GM18499 (cell line): ENCODE measurements around the gene PF4V1.

Experiments used
- ATAC-seq: cut with Tn5 transposase; IDR thresholded peaks from one replicate; pipeline ENCODE4 v1.9.1; 2021; ENCODE audit warnings: moderate number of reproducible peaks; ENCODE audit not compliant: insufficient read depth, unreplicated experiment

The PF4V1 gene

GRCh38 chr4:73844345-73844744 lies 8.8 kb upstream of the PF4V1 start:
- ATAC-seq, result no peak

- ATAC-seq, result no peak
Observed at GRCh38 chr4:73844806-73845205, 8.3 kb upstream of the PF4V1 start.

GRCh38 chr4:73847526-73848182 lies 5.4 kb upstream of the PF4V1 start:
- ATAC-seq, result no peak

DNA sequence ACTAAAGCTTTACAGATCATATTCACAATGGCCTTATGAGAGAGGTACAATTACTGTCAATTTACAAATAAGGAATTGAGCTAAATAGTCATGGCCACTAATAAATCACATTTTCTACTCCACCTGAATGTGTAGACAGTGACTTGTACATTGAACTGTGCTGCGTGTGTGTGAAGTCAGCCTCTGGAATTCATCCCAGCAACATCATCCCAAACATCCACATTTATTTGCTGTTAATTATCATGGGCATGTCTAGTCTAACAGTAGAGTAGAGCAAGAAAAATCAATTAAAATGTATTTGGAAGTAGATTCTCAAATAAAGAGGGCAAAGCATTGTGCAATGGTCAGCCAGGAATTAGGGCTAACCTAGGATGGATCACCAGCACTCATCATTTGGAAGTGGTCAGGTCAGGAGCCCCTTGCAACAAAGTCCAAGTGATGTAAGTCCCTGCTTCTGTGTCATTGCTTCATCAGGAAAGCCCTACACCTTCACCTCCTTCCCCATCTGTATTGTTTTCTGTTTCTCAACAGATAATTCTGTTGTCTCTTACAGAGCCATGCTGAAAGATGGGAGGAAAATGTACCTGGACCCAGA lies 4.8 kb upstream of the PF4V1 start:
- no peak for ATAC-seq

DNA sequence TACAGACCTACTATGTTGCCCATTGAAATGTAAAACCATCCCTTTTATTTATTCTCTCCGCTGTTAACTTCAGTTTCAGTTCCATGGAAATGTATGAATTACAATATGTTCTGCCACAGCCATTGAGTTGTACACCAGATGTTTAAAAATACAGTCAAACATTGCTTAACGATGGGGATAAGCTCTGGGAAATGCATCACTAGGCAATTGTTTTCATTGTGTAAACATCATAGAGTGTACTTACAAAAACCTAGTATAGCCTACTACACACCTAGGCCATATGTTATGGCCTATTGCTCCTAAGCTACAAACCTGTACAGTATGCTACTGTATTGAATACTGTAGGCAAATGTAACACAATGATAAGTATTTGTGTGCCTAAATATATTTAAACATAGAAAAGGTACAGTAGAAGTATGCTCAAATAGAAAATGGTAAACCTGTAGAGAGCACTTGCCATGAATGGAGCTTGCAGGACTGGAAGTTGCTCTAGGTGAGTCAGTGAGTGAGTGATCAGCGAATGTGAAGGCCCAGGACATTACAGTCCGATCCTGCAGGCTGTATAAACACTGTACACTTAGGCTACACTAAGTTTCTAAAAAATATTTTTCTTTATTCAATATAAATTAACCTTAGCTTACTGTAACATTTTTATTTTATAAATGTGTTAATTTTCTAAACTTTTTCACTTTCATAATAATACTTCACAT lies 2.7 kb upstream of the PF4V1 start:
- ATAC-seq, result no peak

DNA sequence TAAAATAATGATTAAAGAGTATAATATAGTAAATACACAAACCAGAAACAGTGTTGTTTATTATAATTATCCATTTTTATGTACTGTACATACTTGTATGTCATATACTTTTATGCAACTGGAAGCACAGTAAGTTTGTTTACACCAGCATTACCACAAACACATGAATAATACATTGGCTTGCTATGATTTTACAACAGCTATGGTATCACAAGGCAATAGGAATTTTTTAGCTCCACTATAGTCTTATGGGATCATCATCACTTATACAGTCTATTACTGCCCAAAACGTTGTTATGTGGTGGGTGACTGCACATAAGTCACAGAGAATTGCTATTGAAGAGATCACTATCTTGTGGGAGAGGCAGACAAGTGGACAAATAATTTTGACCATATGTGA lies 1.8 kb upstream of the PF4V1 start:
- ATAC-seq, result no peak

DNA sequence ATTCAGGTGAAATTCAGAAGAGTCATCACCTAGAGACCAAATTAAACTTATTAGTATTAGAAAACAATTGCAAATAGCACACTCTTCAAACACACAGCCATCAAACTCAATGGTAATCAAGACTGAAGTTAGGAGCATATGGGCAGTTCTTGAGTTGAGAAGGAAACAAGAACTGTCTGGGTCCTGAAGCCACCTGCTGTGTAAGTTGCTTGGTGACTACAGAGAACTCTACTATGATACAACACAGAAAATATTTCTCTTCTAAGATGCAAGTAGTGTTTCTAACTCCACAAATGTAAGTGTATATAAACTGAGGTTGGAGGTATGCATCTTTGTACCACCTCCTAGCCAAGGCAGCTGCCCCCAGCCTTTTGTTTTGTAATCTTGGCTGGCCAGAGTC lies 325 bp upstream of the PF4V1 start:
- no peak for ATAC-seq

- ATAC-seq, result no peak
Observed at GRCh38 chr4:73853718-73854473, 800 bp downstream of the PF4V1 start.

DNA sequence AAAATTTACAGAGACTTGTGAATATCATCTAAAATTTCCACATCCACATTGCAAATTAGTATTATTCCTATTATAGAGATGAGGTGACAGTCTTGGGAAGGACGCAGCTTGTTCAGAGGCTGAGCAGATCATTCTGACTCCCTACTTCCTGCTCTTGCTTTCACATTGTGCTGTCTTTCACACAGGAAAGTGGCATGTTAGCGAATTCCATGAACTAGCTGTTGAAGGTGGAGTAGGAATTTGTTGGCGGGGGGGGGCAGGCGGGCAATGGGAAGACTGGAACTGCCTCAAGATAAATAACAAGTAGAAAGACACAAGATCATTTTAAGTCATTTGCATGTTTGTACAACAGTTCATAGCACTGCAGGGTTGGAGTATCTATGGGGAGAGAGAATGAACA lies 2.3 kb downstream of the PF4V1 start:
- no peak for ATAC-seq

DNA sequence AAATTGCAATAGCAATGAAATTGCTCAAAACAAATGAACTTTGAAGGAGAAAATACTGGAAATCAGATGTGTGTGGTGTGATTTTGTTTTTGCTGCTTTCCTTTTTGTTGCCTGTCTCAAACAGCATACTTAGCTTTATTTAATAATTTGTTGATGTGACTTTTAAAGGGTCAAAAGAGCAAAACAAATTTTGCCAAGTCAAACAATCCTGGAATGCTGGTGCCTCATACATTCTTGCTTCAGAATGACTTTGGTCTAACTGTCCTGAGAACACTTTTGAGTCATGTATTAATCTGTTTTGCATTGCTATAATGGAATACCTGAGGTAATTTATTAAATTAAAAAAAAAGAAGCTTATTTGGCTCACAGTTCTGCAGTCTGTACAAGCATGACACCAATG lies 3.4 kb downstream of the PF4V1 start:
- ATAC-seq, result no peak

- ATAC-seq, result no peak
Observed at GRCh38 chr4:73859614-73860088, 6.6 kb downstream of the PF4V1 start.

DNA sequence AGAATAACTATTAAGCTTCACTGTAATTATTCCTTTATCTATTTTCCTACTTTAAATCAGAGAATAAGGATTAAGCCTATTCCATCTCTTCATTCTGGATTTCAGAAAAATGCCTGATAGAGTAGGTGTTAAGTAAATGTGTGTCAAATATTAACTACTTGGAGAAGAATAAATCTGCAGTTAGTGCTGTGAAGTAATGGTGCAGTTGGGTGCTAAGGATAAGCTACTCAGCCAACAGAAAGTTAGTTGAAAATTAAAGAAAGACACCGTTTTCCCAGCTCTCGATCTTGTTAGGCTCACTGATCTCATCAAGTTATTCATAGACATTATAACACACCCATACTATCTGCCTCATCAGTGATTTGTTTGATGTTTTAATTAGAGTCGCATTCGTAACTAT lies 7.1 kb downstream of the PF4V1 start:
- ATAC-seq, result no peak

DNA sequence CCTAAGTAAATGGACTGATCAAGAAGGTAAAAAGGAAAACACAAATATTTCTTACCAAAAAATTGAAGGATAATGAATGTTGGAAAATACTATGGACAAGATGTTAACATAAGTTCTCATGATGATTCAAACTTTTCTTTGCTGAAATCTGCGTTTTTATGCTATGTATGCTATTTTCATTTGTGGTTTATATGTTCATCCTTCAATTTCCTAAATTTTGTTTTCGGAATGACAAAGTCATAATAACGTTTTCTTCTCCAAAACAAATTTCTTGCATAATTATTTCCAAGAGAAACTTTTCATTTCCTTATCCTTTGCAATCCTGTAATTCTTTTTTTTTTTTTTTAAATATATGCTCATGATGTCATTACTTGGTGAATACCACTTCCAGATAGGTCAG lies 7.8 kb downstream of the PF4V1 start:
- ATAC-seq, result no peak

DNA sequence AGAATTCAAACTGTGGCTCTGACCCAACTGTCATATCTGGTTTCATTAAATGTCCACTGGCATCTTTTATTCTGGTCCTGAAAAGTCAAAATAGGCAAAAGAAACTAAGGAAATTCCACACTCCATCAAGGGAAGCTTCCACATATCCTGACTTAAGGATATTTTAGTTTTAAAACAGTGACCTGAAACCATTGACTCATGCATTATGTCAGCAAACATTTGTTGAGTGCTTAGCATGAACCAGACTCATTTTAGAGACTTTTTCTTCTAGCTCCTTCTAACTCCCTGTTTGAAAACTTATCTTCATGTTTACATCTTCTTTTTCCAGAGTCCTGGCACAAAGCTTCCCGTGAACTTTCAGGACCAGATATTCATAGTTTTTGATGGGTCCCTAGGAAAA lies 9.2 kb downstream of the PF4V1 start:
- ATAC-seq, result no peak

- no peak for ATAC-seq
Observed at GRCh38 chr4:73864365-73864764, 11.3 kb downstream of the PF4V1 start.

DNA sequence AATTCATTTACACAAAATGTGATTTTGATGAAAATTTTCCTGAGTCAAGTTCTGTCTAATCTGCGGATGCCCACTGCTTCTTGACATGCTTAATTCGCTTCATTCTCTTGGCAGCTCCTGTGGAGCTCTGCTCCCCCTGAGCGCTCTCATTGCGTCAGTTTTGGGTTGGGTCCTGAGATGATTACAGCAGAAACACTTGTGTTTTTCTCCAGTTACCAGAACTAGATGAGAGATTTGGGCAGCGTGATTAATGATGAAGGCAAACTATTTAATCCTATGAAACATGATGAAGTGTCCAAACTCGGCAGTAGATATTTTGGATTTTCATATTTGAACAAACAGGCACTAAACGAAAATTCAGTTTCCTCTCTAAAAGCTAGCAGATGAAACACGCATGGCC lies 11.9 kb downstream of the PF4V1 start:
- ATAC-seq, result no peak

DNA sequence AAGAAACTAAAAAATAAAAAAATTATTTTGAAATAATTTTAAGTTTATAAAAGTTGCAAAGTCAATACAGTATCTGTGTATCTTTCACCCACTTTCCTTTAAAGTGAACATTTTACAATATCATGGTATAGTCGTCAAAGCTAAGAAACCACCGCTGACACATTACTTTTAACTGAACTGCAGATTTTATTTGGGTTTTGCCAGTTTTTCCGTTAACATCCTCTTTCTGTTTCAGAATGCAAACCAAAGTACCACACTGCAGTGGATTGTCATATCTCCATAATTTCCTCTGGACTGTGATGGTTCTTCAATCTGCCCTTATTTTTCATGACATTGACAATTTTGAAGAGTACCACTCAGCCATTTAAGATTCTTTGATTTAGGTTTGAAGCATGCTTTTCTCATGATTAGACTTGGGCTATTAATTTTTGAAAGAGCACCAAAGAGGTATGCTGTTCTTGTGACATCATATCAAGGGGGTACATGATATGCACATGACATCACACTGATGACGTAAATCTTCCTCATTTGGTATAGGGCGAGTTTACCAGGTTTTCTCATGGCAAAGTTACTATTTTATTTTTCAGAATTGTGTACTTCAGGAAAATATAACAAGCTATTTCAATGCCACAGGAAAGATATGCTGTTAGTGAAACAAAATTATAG lies 12.5 kb downstream of the PF4V1 start:
- no peak for ATAC-seq

DNA sequence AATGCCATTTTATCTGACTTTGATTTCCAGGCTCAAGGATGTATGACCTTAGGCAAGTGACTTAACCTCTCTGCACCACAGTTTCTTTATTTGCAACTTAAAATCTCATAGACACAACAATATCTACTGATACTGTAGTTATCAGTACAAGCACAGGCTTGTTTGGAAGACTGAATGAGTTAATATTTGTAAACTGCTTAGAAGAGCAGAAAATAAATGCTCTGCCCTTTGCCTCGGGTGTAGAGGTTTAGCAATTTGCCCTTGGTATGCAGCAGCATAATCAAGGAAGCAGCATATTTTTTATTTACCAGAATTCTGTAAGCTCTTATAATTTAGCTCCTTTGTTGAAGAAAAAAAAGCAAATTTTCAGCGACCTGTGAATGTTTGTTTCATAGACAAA lies 13.2 kb downstream of the PF4V1 start:
- ATAC-seq, result no peak

DNA sequence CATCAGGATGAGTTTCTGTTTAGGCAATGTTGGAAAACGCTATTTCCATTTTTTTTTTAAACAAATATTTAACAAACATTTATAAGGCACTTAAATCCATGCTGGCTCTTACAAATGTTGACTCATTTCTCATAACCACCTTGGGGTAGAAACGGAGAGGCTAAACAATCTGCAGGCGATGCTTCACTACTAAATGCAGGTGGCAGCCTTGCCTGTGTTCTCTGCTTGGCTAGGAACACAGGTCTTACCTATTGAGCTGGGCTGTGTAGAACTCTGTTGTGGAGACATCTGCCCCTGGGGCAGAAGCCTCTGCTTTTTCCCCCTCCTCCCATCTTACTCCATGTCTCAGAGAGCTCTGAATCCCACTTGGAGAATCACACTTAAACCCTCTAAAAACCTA lies 14.7 kb downstream of the PF4V1 start:
- ATAC-seq, result no peak
